LNCAP (cell line): ENCODE data around the gene SF1.

Experiments
- TF ChIP-seq, protein P1 (sequence below): fragments of 450-650 bp; IDR thresholded peaks from 2 replicates; pipeline ENCODE4 v1.5.1; 2017; ENCODE audit warnings: mild to moderate bottlenecking

Gene SF1

DNA sequence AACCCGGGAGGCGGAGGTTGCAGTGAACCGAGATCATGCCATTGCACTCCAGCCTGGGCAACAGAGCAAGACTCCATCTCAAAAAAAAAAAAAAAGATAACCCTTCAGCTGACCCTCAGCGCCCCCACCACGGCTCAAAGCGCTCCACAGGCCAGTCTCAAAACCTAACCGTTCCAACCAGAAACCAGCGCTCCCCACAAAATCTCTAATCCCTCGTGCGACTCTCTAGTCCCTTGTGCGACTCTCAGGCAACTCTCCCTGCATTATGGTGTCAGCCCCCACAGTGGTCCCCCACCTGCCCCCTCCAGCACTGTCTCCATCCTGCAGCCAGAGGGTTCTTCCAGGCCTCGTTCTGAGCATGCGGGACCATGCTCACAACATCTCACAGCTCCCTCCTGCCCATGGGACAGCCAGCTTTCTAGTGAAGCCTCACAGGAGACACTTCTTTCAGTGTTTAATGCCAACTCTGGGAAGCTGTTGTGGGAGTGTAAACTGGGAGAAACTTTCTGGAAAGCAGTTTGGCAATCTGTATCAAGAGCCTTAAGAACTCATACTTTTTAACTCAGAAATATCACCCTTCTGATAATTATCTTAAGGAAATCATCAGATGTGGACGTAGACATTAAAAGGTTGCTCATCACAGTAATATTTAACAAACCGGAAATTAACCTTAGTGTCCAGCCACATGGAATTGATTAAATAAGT, 30.2 kb downstream of the SF1 start:
- TF ChIP-seq, protein P1, sequence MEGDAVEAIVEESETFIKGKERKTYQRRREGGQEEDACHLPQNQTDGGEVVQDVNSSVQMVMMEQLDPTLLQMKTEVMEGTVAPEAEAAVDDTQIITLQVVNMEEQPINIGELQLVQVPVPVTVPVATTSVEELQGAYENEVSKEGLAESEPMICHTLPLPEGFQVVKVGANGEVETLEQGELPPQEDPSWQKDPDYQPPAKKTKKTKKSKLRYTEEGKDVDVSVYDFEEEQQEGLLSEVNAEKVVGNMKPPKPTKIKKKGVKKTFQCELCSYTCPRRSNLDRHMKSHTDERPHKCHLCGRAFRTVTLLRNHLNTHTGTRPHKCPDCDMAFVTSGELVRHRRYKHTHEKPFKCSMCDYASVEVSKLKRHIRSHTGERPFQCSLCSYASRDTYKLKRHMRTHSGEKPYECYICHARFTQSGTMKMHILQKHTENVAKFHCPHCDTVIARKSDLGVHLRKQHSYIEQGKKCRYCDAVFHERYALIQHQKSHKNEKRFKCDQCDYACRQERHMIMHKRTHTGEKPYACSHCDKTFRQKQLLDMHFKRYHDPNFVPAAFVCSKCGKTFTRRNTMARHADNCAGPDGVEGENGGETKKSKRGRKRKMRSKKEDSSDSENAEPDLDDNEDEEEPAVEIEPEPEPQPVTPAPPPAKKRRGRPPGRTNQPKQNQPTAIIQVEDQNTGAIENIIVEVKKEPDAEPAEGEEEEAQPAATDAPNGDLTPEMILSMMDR: no peak

DNA sequence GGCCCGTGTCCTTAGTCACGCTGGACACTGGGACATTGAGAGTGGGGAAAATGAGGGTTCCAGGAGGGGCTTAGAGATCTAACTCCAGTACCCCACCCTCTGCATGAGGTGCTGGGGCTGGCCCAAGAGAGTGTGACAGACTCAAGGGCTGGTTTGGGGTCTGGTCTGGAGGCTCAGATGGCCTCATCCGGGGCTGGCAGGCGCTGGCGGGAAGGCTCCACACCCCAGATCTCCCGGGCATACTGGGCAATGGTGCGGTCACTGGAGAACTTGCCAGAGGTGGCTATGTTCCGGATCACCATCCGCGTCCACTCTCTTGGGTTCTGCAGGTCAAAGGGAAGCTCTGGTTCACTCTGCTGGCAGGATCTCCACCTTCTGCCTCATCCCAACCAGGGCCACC, 31.9 kb downstream of the SF1 start:
- TF ChIP-seq, protein P1: no peak

DNA sequence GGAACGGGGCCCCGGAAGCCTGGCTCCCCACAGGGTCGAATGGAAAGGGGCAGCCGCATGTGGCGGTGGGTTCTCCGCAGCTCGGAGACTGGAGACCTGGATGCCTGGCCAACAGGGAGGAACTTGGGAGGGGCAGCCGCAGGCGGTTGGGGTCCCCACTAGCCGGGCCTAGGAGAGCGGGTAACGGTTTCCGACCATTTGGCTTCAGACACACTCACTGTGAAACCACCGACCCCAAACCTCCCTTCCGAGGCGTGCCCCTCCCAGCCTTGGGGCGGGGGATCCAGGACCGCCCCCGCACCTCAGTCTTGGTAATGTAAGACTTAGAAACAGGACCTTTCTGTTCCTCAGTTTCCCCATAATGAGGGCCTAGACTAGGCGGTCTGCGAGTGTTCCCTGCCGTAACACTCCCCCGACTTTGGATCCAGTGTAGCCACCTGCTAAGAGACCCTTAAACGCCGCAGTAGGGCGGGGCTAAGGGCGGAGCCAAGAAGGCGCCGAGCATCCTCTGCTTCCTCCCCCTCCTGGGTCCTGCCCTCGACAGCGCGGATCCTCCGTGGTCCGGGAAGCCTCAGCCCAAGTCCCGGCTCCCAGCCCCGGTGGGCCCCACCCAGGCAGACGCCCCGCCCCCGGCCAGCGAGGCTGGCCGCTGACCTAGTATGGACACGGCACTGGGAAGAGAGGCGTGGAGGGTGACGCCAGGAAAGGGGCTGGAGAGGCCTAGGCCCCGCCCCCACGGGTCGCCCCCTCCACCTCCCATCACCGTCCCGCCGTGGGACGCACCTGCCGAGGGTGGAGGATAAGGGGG, 32.6 kb downstream of the SF1 start:
- TF ChIP-seq, protein P1: no peak

DNA sequence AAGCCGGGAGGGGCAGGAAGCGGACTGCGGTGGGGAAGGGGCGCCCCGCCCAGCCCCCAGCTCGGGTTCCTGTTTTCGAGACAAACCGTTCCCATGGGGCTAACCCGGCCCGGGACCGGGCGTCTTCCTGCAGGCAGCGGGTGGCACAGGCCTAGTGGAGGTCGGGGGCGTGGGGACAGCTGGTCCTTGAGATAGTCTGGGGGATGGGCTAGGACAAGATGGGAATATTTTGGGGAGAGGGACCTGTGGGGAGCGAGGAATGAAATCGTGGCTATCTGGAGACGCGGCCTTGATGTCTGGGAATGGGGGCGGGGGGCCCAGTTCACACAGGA, 33.2 kb downstream of the SF1 start:
- TF ChIP-seq, protein P1: no peak

DNA sequence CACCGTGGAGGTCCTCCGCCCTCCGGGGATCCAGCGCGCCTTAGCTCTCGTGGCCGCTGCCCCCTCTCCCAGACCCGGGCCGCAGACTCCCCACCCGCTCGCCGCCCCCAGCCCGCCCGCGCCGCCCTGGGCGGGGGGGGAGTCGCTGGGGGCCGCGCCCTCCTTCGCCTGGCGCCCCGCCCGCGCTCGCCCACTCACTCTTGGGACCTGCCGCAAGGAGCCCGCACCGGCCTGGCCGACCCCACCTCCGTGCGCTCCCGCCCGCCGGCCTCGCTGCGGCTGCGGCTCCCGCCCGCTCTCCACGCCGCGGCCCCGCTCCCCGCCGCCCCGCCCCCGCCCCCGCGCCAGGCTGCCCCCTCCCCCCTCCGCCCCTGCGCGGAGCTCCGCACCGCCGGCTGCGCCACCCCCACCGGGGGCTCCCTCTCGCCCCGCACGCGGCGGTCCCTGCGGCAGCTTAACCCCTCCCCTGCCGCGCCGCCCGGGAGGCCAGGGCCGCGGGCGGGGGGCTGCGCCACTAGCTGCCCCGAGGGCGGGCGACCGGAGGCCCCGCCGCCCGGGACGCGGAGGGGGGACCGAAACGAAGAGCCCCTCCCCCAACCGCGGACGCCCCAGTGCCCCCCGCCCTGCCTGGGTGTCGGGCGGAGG, 33.7 kb downstream of the SF1 start:
- TF ChIP-seq, protein P1: no peak

DNA sequence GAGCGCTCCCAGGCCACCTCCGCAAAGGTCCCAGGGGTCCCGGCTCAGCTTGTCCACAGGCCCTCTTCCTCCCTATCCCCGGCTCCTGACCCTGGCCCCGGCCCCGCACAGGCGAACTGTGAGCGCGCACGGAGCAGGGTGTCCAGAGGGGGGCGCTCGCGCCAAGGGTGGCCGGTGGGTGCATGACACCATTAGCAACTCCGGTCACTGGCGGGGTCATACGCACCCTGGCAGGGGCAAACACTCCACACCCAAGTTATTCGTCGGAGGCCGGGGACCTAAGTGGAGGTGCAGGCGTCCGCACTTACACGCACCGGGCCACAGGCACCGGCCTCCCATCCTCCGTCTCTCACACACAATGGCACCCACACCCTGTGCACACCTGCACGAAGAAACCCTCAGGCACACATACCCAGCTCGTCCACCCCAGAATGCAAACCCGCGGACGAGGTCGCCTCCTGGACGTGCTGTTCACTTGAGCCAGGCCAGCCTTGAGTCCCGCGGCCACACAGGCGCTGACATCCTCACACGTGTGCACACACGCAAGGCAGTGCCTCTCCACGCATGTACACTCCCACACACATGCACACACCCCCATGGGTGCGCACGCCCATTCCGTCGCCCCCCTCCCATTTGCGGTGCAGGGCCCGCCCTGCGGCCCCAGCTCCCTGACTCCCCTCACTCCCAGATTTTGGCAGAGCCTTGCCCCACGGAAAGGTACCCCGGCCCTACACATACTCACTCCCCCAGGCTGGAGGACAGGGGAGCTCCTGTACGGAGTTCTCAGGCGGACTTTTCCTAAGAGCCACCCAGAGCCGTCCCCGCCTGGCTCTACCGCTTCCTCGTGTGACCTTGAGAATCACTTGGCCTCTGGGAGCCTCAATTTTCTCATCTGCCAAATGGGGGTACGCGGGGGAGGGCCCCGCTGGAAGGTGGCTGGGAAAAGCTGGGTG, 34.5 kb downstream of the SF1 start, which contains the start of gene RASGRP2:
RASGRP2 (minus strand) TSS at position 552 of the 953 bp plus-strand sequence. CDS start 1,276 bp downstream, outside the sequence.
- TF ChIP-seq, protein P1: peak; percentile 61
